ENCODE measurements around the gene ZBTB11.

DNA sequence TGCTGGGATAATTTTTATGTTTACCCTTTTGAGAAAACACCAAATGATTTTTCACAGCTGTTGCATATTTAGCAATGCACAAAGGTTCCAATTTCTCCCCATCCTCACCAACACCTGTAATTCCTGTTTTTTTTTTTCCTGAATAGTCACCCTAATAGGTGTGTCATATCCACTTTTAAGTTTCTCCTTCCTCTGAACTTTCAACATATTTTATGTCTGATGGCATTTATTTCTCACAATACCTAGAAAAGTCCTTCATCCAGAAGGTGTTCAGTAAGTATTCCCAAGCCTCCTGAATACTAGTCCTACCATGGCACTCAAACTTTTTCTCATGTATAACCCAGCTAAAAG is 8.1 kb upstream of the ZBTB11 start:
- TF ChIP-seq, protein P1, sequence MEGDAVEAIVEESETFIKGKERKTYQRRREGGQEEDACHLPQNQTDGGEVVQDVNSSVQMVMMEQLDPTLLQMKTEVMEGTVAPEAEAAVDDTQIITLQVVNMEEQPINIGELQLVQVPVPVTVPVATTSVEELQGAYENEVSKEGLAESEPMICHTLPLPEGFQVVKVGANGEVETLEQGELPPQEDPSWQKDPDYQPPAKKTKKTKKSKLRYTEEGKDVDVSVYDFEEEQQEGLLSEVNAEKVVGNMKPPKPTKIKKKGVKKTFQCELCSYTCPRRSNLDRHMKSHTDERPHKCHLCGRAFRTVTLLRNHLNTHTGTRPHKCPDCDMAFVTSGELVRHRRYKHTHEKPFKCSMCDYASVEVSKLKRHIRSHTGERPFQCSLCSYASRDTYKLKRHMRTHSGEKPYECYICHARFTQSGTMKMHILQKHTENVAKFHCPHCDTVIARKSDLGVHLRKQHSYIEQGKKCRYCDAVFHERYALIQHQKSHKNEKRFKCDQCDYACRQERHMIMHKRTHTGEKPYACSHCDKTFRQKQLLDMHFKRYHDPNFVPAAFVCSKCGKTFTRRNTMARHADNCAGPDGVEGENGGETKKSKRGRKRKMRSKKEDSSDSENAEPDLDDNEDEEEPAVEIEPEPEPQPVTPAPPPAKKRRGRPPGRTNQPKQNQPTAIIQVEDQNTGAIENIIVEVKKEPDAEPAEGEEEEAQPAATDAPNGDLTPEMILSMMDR (IDR thresholded peaks at IDR 0.05) = no peak
- TF ChIP-seq POLR2A (IDR thresholded peaks at IDR 0.05) = no peak
